ENCODE results near the gene TBC1D21. TPM values are rescaled to one million over a fixed set of nuclear protein-coding genes. Genes with fewer than 3 reads are reported as not detected.

Gene TBC1D21
- total RNA-seq, 6 donors from 2014 or later: not detected

- no peak for ATAC-seq (ENCODE audit: low FRiP score in 2 of 2)
- TF ChIP-seq POLR2A (IDR thresholded peaks at IDR 0.05) (no peak), EP300 (IDR thresholded peaks at IDR 0.05) (no peak), POLR2AphosphoS5 (IDR thresholded peaks at IDR 0.05) (no peak), CTCF (IDR thresholded peaks at IDR 0.05) (no peak)
- Histone ChIP-seq H3K4me3 (no peak overlapping the region), H3K4me1 (no peaks in the 10 kb centered on the region), H3K27ac (no peak overlapping the region), H3K9me3 (no peaks in the 10 kb centered on the region), H3K36me3 (no peaks in the 10 kb centered on the region), H3K27me3 (peaks cover 0 to 2% (median 0%) of the 10 kb centered on the region in 4 donors)
- DNase-seq: no peak
These were observed 8.0 kb upstream of the TBC1D21 start for GRCh38 chr15:73865379-73865778.

GRCh38 chr15:73865904-73866303 lies 7.5 kb upstream of the TBC1D21 start:
- no peak overlapping the region for H3K27ac ChIP-seq
- H3K27me3 ChIP-seq: peaks cover 0 to 2% (median 0%) of the 10 kb centered on the region in 4 donors
- H3K4me1 ChIP-seq: no peaks in the 10 kb centered on the region
- DNase-seq (no peak), ATAC-seq (ENCODE audit: low FRiP score in 2 of 2) (no peak)
- 26 to 27% methylated on average over 6 of the region's 6 CpGs for WGBS, 2 donors
- H3K4me3 ChIP-seq: no peak overlapping the region
- no peaks in the 10 kb centered on the region for H3K36me3 ChIP-seq
- no peaks in the 10 kb centered on the region for H3K9me3 ChIP-seq
- TF ChIP-seq EP300 (IDR thresholded peaks at IDR 0.05): no peak

- no peaks in the 10 kb centered on the region for H3K4me1 ChIP-seq
- no peak for DNase-seq
- peaks cover 0 to 2% (median 0%) of the 10 kb centered on the region in 4 donors for H3K27me3 ChIP-seq
- no peak overlapping the region for H3K27ac ChIP-seq
- no peak for ATAC-seq (ENCODE audit: low FRiP score in 2 of 2)
- H3K4me3 ChIP-seq: no peak overlapping the region
- no peaks in the 10 kb centered on the region for H3K9me3 ChIP-seq
- H3K36me3 ChIP-seq: no peaks in the 10 kb centered on the region
- TF ChIP-seq POLR2AphosphoS5 (IDR thresholded peaks at IDR 0.05) (no peak), EP300 (IDR thresholded peaks at IDR 0.05) (no peak), POLR2A (IDR thresholded peaks at IDR 0.05) (no peak), CTCF (IDR thresholded peaks at IDR 0.05) (no peak)
- WGBS, 2 donors: 44 to 46% methylated on average over 2 of the region's 2 CpGs
These were observed 6.9 kb upstream of the TBC1D21 start for GRCh38 chr15:73866481-73866880.

- DNase-seq: no peak
- H3K4me3 ChIP-seq: no peak overlapping the region
- ATAC-seq (ENCODE audit: low FRiP score in 2 of 2): no peak
- 30 to 38% methylated on average over 6 of the region's 6 CpGs for WGBS, 2 donors
- H3K9me3 ChIP-seq: no peaks in the 10 kb centered on the region
- peaks cover 0 to 2% (median 0%) of the 10 kb centered on the region in 4 donors for H3K27me3 ChIP-seq
- no peaks in the 10 kb centered on the region for H3K36me3 ChIP-seq
- H3K27ac ChIP-seq: no peak overlapping the region
- TF ChIP-seq CTCF (IDR thresholded peaks at IDR 0.05) (no peak), POLR2A (IDR thresholded peaks at IDR 0.05) (no peak), EP300 (IDR thresholded peaks at IDR 0.05) (no peak), POLR2AphosphoS5 (IDR thresholded peaks at IDR 0.05) (no peak)
- no peaks in the 10 kb centered on the region for H3K4me1 ChIP-seq
These were observed 6.4 kb upstream of the TBC1D21 start for GRCh38 chr15:73866881-73867410.

GRCh38 chr15:73867426-73867825 lies 5.9 kb upstream of the TBC1D21 start:
- no peak overlapping the region for H3K4me3 ChIP-seq
- H3K9me3 ChIP-seq: no peaks in the 10 kb centered on the region
- H3K36me3 ChIP-seq: no peaks in the 10 kb centered on the region
- 65 to 68% methylated on average over 3 of the region's 3 CpGs for WGBS, 2 donors
- TF ChIP-seq EP300 (IDR thresholded peaks at IDR 0.05): no peak
- no peak for TF ChIP-seq POLR2A (IDR thresholded peaks at IDR 0.05)
- TF ChIP-seq CTCF (IDR thresholded peaks at IDR 0.05): no peak
- TF ChIP-seq POLR2AphosphoS5 (IDR thresholded peaks at IDR 0.05): no peak
- DNase-seq: no peak
- ATAC-seq (ENCODE audit: low FRiP score in 2 of 2): no peak
- no peaks in the 10 kb centered on the region for H3K4me1 ChIP-seq
- H3K27me3 ChIP-seq: peaks cover 0 to 2% (median 0%) of the 10 kb centered on the region in 4 donors
- H3K27ac ChIP-seq: no peak overlapping the region
